Spleen (tissue), 7 donors: ENCODE results near the gene C15orf39.

Experiments used
- CTCF ChIP-seq, 11 experiments: fragments of 200-600 bp in 7 of 11; fragments of 450-650 bp in 4 of 11; sonication (generic) in 4 of 11; IDR thresholded peaks in 8 of 11; conservative IDR thresholded peaks in 3 of 11; 1 replicate in 7 of 11; 2 replicates in 4 of 11; pipeline versions ENCODE4 v1.4.0 to v1.8.0; 2016 to 2021; ENCODE audit warnings: antibody characterized with exemption in 11 of 11, inconsistent platforms in 4 of 11, mild to moderate bottlenecking in 1 of 11
- POLR2A ChIP-seq, 3 donors: fragments of 450-650 bp; IDR thresholded peaks; one replicate each; pipeline ENCODE4 v1.5.1; 2017; ENCODE audit warnings: antibody characterized with exemption in 3 of 3, mild to moderate bottlenecking in 1 of 3
- donor health status: DM: no; HTN: no; CAD: no; lungs with moderate emphysema.
- donor health status: DM: no; HTN: no; CAD: no.
- donor health status: DM: no; HTN: no; CAD: no.

- TF ChIP-seq CTCF (IDR thresholded peaks at IDR 0.05 in 8 of 11, conservative IDR thresholded peaks at IDR 0.05 in 3 of 11) (no peak), POLR2A (IDR thresholded peaks at IDR 0.05) (no peak)
These were observed 29.3 kb upstream of the C15orf39 start for GRCh38 chr15:75172284-75172820.
